GM21390 (cell line): Measurements from ENCODE around the gene TDRD1.

Experiments used
- ATAC-seq: cut with Tn5 transposase; IDR thresholded peaks from one replicate; pipeline ENCODE4 v1.9.1; 2021; ENCODE audit not compliant: unreplicated experiment

TDRD1 gene

DNA sequence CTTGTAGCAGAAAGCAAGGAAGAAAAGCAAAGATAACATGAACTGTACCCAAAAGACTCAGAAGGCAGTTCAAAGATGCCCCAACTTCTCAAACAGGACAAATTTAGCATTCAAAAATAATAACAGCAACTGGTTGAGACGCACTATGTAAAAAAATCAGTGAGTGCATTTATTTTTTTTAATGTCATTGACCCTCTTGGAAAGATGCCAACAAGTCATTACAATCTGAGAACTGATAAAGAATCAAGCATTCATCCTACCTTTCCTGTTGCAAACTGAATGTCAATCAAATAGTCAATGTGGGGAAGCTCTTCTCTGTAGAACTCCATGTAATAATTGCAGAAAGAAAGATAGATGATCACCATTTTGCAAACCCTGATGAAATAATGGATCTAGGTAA, 3.5 kb upstream of the TDRD1 start:
- ATAC-seq, result no peak

DNA sequence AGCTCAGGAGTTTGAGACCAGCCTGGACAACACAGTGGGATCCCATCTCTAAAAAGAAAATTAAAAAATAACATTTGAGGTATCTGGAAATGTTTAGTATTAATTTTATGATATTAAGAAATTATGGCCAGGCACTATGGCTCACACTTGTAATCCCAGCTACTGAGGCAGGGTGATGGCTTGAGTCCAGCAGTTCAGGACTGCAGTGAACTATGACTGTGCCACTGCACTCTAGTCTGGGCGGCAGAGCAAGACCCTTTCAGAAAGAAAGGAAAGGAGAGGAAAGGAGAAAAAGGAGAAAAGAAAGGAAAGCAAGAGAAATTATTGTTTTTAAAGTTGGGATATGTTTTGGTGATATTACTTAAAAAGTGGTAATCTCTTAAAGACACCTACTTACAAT, 2.6 kb upstream of the TDRD1 start:
- ATAC-seq, result no peak

DNA sequence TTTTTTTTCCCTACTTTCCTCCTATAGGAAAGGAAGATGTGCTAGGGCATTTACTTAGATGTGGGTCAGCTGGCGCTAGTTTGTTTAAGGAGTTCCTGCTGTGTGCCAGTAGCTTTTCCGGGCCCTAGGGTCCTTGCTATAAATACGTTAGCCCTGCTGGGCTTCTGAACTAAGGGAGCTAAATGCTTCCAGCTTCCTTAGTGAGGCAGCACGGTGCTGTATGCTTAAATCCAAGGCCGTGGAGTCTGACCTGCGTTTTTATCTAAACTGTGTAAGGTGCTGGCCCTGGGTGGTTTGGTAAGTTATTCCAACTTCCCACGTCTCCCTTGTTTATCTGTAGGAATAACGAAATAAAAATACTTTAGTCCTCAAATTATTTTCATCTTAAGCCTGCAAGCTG, 594 bp downstream of the TDRD1 start:
- ATAC-seq, result no peak

- ATAC-seq, result no peak
These were observed 1.8 kb downstream of the TDRD1 start for GRCh38 chr10:114180937-114181336.

GRCh38 chr10:114181971-114182370, 2.8 kb downstream of the TDRD1 start:
- ATAC-seq, result no peak

DNA sequence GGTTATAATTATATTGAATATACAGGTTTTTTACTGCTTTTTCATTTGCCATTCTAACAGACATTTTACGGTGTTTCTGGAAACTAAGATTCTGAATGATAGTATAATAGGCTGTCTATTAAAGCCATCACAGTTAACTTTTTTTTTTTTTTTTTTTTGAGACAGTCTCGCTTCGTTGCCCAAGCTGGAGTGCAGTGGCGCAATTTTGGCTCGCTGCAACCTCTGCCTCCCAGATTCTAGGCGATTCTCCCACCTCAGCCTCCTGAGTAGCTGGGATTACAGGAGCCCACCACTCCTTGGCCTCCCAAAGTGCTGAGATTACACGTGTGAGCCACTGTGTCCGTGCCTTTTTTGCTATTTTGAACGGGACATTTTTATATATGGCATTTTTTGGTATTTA, 4.4 kb downstream of the TDRD1 start:
- no peak for ATAC-seq

- no peak for ATAC-seq
These were observed 5.1 kb downstream of the TDRD1 start for GRCh38 chr10:114184276-114184675.

DNA sequence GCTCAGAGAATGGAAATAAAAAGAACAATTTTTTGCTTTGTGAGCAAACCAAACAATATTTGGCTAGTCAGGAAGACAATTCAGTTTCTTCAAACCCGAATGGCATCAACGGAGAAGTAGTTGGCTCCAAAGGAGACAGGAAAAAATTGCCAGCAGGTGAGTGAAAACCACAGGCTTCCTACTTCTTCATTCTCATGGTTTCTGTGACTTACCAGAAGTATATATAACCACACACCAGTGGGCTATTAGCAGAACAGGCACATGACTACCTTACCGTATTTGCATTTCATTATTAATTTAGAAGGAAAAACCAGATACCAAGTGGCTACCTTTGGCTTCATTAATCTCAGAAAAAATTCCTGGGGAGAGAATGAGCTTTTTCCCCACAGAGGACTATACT, 8.8 kb downstream of the TDRD1 start:
- ATAC-seq, result no peak

DNA sequence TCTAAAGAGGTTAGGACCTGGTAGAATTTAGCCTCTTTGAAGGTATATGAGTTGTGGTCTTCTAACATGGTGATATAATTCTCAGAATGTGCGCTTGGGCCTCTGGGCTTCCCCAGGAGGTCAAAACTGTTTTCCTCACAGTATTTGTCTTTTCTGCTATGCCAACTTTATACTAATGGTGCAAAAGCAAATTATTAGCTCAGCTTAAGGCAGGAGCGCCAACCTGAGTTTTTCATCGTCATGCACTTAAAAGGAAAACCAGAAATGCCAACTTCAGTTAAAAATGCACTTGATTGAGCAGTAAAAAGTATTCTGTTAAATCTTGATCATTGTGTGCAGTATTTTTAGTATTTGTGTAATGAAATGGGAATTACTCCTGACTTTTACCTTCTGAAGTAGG, 9.7 kb downstream of the TDRD1 start:
- ATAC-seq, result no peak

- ATAC-seq, result no peak
These were observed 10.5 kb downstream of the TDRD1 start for GRCh38 chr10:114189700-114190099.

- peak; percentile 98 for ATAC-seq
These were observed 15.9 kb downstream of the TDRD1 start for GRCh38 chr10:114195079-114195478.

DNA sequence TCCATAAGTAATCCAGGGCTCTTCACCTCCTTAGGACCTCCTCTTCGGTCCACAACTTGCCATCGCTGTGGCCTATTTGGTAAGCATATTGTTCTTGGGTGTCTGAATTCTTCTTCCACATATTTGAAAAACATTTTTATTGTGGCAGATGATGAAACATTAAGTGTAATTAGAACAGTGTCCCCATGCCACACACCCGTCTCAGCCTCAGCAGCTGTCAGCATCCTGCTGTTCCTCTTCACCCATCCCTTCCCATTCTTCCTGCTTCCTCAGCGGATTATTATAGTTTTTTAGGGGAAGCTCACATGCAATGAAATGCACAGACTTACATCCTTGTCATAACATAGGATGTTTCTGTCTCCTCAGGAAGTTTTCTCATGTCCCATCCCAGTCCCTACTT, 20.1 kb downstream of the TDRD1 start:
- no peak for ATAC-seq

GRCh38 chr10:114202812-114203211, 23.7 kb downstream of the TDRD1 start:
- ATAC-seq, result no peak

DNA sequence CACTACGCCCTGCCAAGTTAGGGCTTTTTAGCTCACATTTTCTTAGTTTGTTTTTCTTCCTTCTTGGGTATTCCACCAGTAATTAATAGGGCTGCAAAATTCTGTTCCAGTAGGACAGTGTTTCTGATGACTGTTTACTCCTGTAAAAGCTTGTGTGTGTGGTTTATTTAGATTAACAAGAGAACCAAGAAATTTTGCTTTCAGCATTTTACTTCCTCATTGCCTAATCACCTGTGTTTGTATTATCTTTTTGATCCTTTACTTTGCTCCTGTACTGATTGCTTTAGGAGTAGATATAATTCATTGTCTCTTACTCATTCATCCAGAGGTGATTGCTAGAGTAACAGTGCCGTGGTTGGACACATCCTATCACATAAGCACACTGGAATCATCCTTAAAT, 27.7 kb downstream of the TDRD1 start:
- ATAC-seq, result no peak

DNA sequence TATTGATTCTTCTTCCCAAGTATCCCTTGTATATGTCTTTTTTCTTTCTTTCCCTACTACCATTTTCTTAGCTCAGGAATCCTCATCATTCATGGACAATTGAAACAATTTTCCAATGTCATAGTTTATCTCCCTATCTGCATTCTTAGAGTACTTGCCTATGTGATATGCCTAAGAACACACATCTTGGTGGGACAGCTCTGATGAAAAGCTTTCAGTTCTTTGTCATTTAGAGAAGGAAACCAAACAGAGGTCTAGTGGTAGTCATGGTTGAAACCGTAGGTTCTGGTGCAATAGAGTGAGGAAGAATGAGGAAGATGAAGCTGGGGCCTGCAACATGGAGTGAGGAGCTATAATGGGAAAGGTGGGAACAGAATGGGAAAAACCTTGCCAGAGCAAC, 28.2 kb downstream of the TDRD1 start:
- ATAC-seq, result no peak

- no peak for ATAC-seq
These were observed 29.2 kb downstream of the TDRD1 start for GRCh38 chr10:114208351-114208750.

GRCh38 chr10:114212153-114212552, 33.0 kb downstream of the TDRD1 start:
- no peak for ATAC-seq

DNA sequence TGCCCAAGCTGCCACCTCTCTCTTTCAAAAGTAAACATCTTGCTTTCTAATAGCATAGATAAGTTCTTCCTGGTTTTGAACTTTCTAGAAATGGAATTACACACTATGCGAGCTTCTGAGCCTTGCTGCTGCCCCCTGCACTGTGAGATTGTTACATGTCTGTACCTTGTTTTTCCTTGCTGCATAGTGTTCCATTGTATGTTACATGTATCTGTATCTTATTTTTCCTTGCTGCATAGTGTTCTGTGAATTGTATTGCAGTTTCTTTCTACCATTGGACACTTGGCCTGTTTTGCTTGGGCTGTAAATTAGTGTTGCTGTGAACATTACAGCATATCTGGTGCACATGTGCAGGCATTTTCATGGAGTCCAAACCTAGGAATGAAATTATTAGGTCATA, 35.9 kb downstream of the TDRD1 start:
- ATAC-seq, result no peak

GRCh38 chr10:114220281-114220680, 41.1 kb downstream of the TDRD1 start:
- no peak for ATAC-seq

GRCh38 chr10:114221235-114221634, 42.1 kb downstream of the TDRD1 start:
- no peak for ATAC-seq

- no peak for ATAC-seq
These were observed 43.9 kb downstream of the TDRD1 start for GRCh38 chr10:114223066-114223465.

- ATAC-seq, result no peak
These were observed 49.0 kb downstream of the TDRD1 start for GRCh38 chr10:114228156-114228555.

- ATAC-seq, result no peak
These were observed 53.5 kb downstream of the TDRD1 start for GRCh38 chr10:114232561-114233176.

DNA sequence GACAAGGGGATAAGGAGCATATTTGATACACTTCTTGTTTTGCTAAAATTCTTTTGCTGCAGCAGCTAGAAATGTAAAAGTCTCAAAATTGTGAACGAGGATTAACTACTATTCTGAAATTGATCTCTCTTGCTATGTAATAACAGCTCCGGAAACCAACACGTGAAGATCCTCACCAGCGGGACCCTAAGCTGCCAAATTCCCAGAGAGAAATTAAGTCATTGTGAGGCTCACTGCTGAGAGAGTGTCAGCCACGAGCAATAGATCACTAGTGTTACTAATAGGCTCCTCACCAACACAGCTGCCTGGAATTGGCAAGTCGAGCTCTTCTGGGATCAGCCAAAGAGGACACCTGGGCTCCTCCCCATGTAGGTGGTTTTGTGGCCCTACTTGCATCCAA, 54.3 kb downstream of the TDRD1 start:
- ATAC-seq, result no peak
